ENCODE results near the gene NDUFV2.
"Not testable (repeated sequence)": the region's sequence is repeated elsewhere in the genome, so short reads cannot be mapped to it uniquely, and the experiment has no call there.

NDUFV2 gene

GRCh38 chr18:9090578-9090977, 11.9 kb upstream of the NDUFV2 start:
- no peak for DNase-seq (ENCODE audit: low read depth in 2 of 2, low spot score in 1 of 2)

- no peak for DNase-seq (ENCODE audit: low read depth in 2 of 2, low spot score in 1 of 2)
These were observed 11.4 kb upstream of the NDUFV2 start for GRCh38 chr18:9091066-9091476.

GRCh38 chr18:9092665-9093064, 9.8 kb upstream of the NDUFV2 start:
- DNase-seq (ENCODE audit: low read depth in 2 of 2, low spot score in 1 of 2): no peak

GRCh38 chr18:9093109-9093508, 9.4 kb upstream of the NDUFV2 start:
- DNase-seq (ENCODE audit: low read depth in 2 of 2, low spot score in 1 of 2): not testable (repeated sequence)

GRCh38 chr18:9094307-9095226, 7.9 kb upstream of the NDUFV2 start:
- no peak for DNase-seq (ENCODE audit: low read depth in 2 of 2, low spot score in 1 of 2)

GRCh38 chr18:9095297-9096006, 7.0 kb upstream of the NDUFV2 start:
- DNase-seq (ENCODE audit: low read depth in 2 of 2, low spot score in 1 of 2): no peak

GRCh38 chr18:9096007-9096371, 6.5 kb upstream of the NDUFV2 start:
- DNase-seq (ENCODE audit: low read depth in 2 of 2, low spot score in 1 of 2): no peak

- no peak for DNase-seq (ENCODE audit: low read depth in 2 of 2, low spot score in 1 of 2)
These were observed 5.8 kb upstream of the NDUFV2 start for GRCh38 chr18:9096685-9097084.

GRCh38 chr18:9097349-9097748, 5.2 kb upstream of the NDUFV2 start:
- no peak for DNase-seq (ENCODE audit: low read depth in 2 of 2, low spot score in 1 of 2)

GRCh38 chr18:9100796-9101195, 1.7 kb upstream of the NDUFV2 start:
- DNase-seq (ENCODE audit: low read depth in 2 of 2, low spot score in 1 of 2): no peak

GRCh38 chr18:9101730-9102507, 580 bp upstream of the NDUFV2 start:
- no peak for DNase-seq (ENCODE audit: low read depth in 2 of 2, low spot score in 1 of 2)

GRCh38 chr18:9103376-9103873, 926 bp downstream of the NDUFV2 start:
- no peak for DNase-seq (ENCODE audit: low read depth in 2 of 2, low spot score in 1 of 2)

GRCh38 chr18:9104244-9104901, 1.9 kb downstream of the NDUFV2 start:
- DNase-seq (ENCODE audit: low read depth in 2 of 2, low spot score in 1 of 2): no peak

- no peak for DNase-seq (ENCODE audit: low read depth in 2 of 2, low spot score in 1 of 2)
These were observed 2.9 kb downstream of the NDUFV2 start for GRCh38 chr18:9105420-9105819.

- DNase-seq (ENCODE audit: low read depth in 2 of 2, low spot score in 1 of 2): no peak
These were observed 3.6 kb downstream of the NDUFV2 start for GRCh38 chr18:9106094-9106493.

- DNase-seq (ENCODE audit: low read depth in 2 of 2, low spot score in 1 of 2): no peak
These were observed 4.5 kb downstream of the NDUFV2 start for GRCh38 chr18:9106800-9107584.

- no peak for DNase-seq (ENCODE audit: low read depth in 2 of 2, low spot score in 1 of 2)
These were observed 6.4 kb downstream of the NDUFV2 start for GRCh38 chr18:9108911-9109310.

GRCh38 chr18:9109523-9109922, 7.0 kb downstream of the NDUFV2 start:
- no peak for DNase-seq (ENCODE audit: low read depth in 2 of 2, low spot score in 1 of 2)

- DNase-seq (ENCODE audit: low read depth in 2 of 2, low spot score in 1 of 2): no peak
These were observed 11.1 kb downstream of the NDUFV2 start for GRCh38 chr18:9113468-9114149.

- no peak for DNase-seq (ENCODE audit: low read depth in 2 of 2, low spot score in 1 of 2)
These were observed 13.5 kb downstream of the NDUFV2 start for GRCh38 chr18:9115984-9116383.

All from stimulated activated CD8-positive, alpha-beta memory T cell treated with anti-CD3 and anti-CD28 coated beads, Interleukin-4, amount 100 ng/mL, for 4 hours (primary cell).